ENCODE results near the gene KIF20A.

Gene KIF20A

GRCh38 chr5:138210985-138211384 is 32.1 kb downstream of the KIF20A start:
- Histone ChIP-seq H3K9ac (ENCODE audit: low read length) (no peak overlapping the region), H3K79me2 (ENCODE audit: low read length) (peaks cover 63% of the 10 kb centered on the region), H4K20me1 (ENCODE audit: insufficient read depth, low read length) (no peaks in the 10 kb centered on the region), H3K4me2 (ENCODE audit: low read depth, low read length) (no peak overlapping the region), H3K9me2 (replicated peaks; ENCODE audit: insufficient read depth, low read length) (no peaks in the 10 kb centered on the region), H3K9me3 (replicated peaks; ENCODE audit: insufficient read depth, low read length) (no peaks in the 10 kb centered on the region), H3K4me1 (ENCODE audit: low read length) (peaks cover 4% of the 10 kb centered on the region; the same call in 1 of the 2 replicates), H3F3A (ENCODE audit: insufficient read depth, low read length) (no peaks in the 10 kb centered on the region), H2AFZ (ENCODE audit: low read length) (no peak overlapping the region), H3K4me3 (ENCODE audit: low read length) (no peak overlapping the region), H3K27me3 (replicated peaks; ENCODE audit: insufficient read depth, low read length) (no peaks in the 10 kb centered on the region), H3K36me3 (replicated peaks; ENCODE audit: insufficient read depth, low read length) (peaks cover 3% of the 10 kb centered on the region), H3K27ac (ENCODE audit: low read length) (no peak overlapping the region)
- TF ChIP-seq EZH2 (optimal IDR thresholded peaks at IDR 0.05; ENCODE audit: low read depth, low read length) (no peak), CTCF (IDR thresholded peaks at IDR 0.05; ENCODE audit: low read length) (no peak), EZH2phosphoT487 (IDR thresholded peaks at IDR 0.05; ENCODE audit: low read length) (no peak)
- DNase-seq, result no peak

GRCh38 chr5:138212828-138213160 is 33.9 kb downstream of the KIF20A start:
- Histone ChIP-seq H3K36me3 (replicated peaks; ENCODE audit: insufficient read depth, low read length) (peaks cover 3% of the 10 kb centered on the region; the same call in 1 of the 2 replicates), H3K27ac (ENCODE audit: low read length) (peak overlapping the region; percentile 29; the same call in 1 of the 2 replicates), H4K20me1 (ENCODE audit: insufficient read depth, low read length) (no peaks in the 10 kb centered on the region), H3F3A (ENCODE audit: insufficient read depth, low read length) (no peaks in the 10 kb centered on the region), H3K9ac (ENCODE audit: low read length) (peak overlapping the region; percentile 85), H3K9me2 (replicated peaks; ENCODE audit: insufficient read depth, low read length) (no peaks in the 10 kb centered on the region), H3K4me2 (ENCODE audit: low read depth, low read length) (peak overlapping the region; percentile 39; the same call in 1 of the 2 replicates), H3K4me1 (ENCODE audit: low read length) (peaks cover 4% of the 10 kb centered on the region; the same call in 1 of the 2 replicates), H3K4me3 (ENCODE audit: low read length) (peak overlapping the region; percentile 92), H3K79me2 (ENCODE audit: low read length) (peaks cover 51% of the 10 kb centered on the region), H3K9me3 (replicated peaks; ENCODE audit: insufficient read depth, low read length) (no peaks in the 10 kb centered on the region), H2AFZ (ENCODE audit: low read length) (peak overlapping the region; percentile 92), H3K27me3 (replicated peaks; ENCODE audit: insufficient read depth, low read length) (no peaks in the 10 kb centered on the region)
- DNase-seq, result peak; percentile 11
- TF ChIP-seq EZH2 (optimal IDR thresholded peaks at IDR 0.05; ENCODE audit: low read depth, low read length) (no peak), CTCF (IDR thresholded peaks at IDR 0.05; ENCODE audit: low read length) (no peak), EZH2phosphoT487 (IDR thresholded peaks at IDR 0.05; ENCODE audit: low read length) (no peak)

GRCh38 chr5:138213161-138214029 is 34.5 kb downstream of the KIF20A start, which contains the start of gene CDC23:
Gene CDC23, minus strand, starts transcription at chr5:138213323. Its CDS starts 11 bp downstream, at chr5:138213312.
- Histone ChIP-seq H3K27ac (ENCODE audit: low read length) (peak within 1 kb of the TSS; percentile 40; the same call in 1 of the 2 replicates), H3K27me3 (replicated peaks; ENCODE audit: insufficient read depth, low read length) (no peaks in the 10 kb centered on the region), H4K20me1 (ENCODE audit: insufficient read depth, low read length) (no peaks in the 10 kb centered on the region), H2AFZ (ENCODE audit: low read length) (peak within 1 kb of the TSS; percentile 94), H3K4me1 (ENCODE audit: low read length) (peaks cover 4% of the 10 kb centered on the region; the same call in 1 of the 2 replicates), H3K9me2 (replicated peaks; ENCODE audit: insufficient read depth, low read length) (no peaks in the 10 kb centered on the region), H3F3A (ENCODE audit: insufficient read depth, low read length) (no peaks in the 10 kb centered on the region), H3K9me3 (replicated peaks; ENCODE audit: insufficient read depth, low read length) (no peaks in the 10 kb centered on the region), H3K36me3 (replicated peaks; ENCODE audit: insufficient read depth, low read length) (0 out of 2 replicates have a peak, but pooled peaks cover 3% of the 10 kb centered on the region), H3K79me2 (ENCODE audit: low read length) (peaks cover 45% of the 10 kb centered on the region), H3K4me3 (ENCODE audit: low read length) (peak within 1 kb of the TSS; percentile 92), H3K4me2 (ENCODE audit: low read depth, low read length) (peak within 1 kb of the TSS; percentile 93), H3K9ac (ENCODE audit: low read length) (peak within 1 kb of the TSS; percentile 85)
- TF ChIP-seq CTCF (IDR thresholded peaks at IDR 0.05; ENCODE audit: low read length), result no peak
- TF ChIP-seq EZH2 (optimal IDR thresholded peaks at IDR 0.05; ENCODE audit: low read depth, low read length), result no peak
- TF ChIP-seq EZH2phosphoT487 (IDR thresholded peaks at IDR 0.05; ENCODE audit: low read length), result no peak
- peak; percentile 98 for DNase-seq

All from MM.1S (cell line).